Activated CD4-positive, alpha-beta T cell treated with anti-CD3 and anti-CD28 coated beads, Interleukin-10, Interleukin-2, amounts not matched to agents 100 ng/mL and 50 ng/mL, durations not matched to agents 16 hours and 8 hours (primary cell): ENCODE measurements around the gene LMBRD1.
"Not testable (repeated sequence)": the region's sequence is repeated elsewhere in the genome, so short reads cannot be mapped to it uniquely, and the experiment has no call there.

Experiments used
- DNase-seq: peaks from one replicate; pipeline ENCODE4 v3.0.0-alpha.2; 2020

LMBRD1 gene

GRCh38 chr6:69732640-69733039, 64.2 kb downstream of the LMBRD1 start:
- DNase-seq: peak; percentile 2

- DNase-seq: no peak
Measured at GRCh38 chr6:69732045-69732444, 64.8 kb downstream of the LMBRD1 start.

DNA sequence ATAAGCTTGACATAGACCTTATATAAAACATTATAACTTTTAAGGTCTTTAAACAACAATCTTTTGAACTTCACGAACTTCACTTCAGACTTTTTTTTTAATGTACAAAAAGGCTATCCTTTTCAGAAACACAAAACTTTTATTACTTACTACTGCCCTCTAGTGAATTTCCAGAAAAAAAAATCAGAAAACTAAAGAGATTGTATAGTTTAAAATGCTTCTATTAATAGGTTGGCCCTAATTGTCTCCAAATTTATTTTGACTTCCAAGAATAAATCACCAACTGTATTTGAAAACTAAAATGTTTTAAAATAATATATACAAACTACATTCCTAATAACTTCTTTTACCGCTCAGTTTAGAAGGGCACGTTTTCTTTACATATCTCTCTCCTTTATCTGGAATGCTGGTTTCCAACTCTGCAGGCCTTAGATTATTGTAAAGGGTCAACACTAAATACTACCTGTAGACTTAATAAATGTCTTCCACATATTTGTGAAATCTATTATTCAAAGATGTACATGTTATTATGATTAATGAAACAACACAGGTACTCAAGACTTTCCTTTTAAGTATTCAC, 66.8 kb downstream of the LMBRD1 start:
- no peak for DNase-seq

DNA sequence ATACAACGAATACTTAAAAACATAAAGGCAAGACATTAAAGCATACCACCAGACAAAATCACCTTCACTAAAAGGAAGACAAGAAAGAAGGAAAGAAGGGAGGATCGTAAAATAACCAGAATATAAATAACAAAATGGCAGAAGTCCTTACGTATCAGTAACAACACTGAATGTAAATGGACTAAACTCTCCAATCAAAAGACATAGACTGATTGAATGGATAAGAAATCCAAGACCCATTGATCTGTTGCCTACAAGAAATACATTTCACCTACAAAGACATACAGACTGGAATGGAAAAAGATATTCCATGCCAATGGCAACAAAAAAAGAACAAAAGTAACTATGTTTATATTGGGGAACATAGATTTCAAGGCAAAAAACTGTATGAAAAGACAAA, 74.1 kb downstream of the LMBRD1 start:
- DNase-seq: no peak

DNA sequence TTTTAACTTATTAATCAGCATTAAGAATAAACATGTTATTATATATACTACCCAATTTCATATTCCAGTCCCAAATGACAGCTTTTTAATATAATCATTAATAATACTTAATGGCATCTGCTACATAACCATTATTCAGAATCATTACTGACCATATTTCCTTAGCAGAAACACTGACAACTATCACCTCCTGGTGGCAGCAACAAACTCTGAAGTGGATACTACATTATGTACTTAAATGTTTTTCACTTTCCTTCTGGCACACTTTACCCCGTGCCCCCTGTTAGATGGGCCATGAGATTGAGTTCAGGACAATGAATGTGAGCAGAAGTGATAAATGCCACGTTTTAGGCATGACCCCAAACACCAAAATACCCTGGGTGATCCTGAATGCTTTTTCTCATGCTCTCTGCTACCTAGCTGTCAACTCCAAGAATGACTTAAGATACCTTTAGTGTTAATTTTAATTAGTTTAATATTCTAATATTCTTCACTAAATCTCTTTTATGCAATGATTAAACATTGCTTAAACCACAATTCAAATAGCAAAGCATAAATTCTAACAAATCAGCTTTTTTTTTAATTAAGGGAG, 77.1 kb downstream of the LMBRD1 start:
- DNase-seq: peak; percentile 4

- no peak for DNase-seq
Measured at GRCh38 chr6:69706724-69707123, 90.1 kb downstream of the LMBRD1 start.

GRCh38 chr6:69705954-69706353, 90.9 kb downstream of the LMBRD1 start:
- no peak for DNase-seq

DNA sequence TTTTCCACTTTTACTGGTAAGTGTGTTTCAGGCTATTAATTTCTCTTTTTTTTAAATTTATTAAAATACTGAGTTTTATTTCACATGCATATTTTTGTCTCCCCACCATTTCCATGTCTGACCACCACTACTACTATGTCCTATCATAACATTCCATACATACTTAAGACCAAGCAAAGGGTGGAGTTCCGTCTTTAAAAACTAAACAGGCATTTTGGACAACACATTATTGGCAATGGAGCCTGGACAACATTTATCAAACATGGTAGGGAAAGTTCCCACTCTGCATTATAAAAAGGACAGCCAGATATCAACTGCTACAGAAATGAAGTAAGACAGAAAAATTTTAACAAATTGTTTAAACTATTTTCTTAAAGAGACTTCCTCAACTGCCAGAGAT, 91.9 kb downstream of the LMBRD1 start:
- DNase-seq: no peak

- no peak for DNase-seq
Measured at GRCh38 chr6:69699655-69700054, 97.2 kb downstream of the LMBRD1 start.

DNA sequence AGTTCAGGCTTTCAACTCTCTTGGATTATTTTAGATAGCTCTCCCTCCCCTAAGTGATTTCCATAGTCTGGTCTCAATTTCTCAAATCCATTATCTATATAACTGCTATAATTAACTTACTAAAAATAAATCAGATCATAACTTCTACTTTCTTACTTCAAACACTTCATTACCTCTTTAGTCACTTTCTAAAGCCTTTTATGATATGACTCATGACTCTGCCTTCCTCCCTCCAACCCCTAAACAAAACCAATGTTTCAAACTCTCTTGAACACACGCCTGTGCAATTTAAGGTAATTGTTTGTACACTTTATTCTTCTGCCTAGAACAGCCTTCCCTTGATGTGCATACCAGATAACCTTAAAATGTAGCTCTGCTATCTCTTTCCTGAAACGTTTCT, 100.5 kb downstream of the LMBRD1 start:
- DNase-seq: peak; percentile 24

DNA sequence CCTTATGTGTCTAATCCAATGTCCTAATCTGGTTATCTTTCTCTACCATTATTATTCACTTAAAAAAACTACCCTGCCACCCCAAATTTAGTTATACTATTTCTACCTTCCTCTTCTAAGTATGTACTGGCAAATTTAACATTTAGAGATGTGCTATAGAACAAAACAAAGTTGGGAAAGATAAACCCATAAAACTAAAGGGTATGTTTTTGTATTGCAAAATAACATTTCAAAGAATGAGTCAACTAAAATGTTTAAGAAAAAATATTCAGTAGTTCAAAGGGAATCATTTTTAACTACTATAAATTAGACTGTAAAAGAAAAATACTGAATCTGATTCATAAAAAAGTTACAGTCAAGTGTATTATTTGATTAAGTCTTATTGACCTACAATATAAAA, 103.0 kb downstream of the LMBRD1 start:
- no peak for DNase-seq

DNA sequence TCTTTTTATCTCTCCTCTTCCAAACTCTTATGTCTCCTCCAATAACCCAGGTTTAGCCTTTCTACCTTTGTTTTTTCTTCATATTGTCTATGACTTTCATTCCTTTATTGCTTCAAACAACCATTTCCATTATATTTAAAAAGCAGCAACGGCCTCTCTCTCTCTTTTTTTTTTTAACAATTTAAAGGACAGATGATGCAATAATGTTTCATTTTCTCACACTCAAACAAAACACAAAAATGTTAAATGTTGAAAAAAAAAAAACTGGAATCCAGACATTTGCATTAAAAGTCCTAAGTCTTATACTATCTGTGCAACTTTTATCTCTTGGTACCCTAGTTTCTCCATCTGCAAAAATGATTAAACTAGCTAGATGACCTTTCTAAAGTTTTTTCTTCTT, 105.8 kb downstream of the LMBRD1 start:
- no peak for DNase-seq

- DNase-seq: no peak
Measured at GRCh38 chr6:69680302-69680701, 116.5 kb downstream of the LMBRD1 start.

GRCh38 chr6:69673298-69673697, 123.5 kb downstream of the LMBRD1 start:
- no peak for DNase-seq

DNA sequence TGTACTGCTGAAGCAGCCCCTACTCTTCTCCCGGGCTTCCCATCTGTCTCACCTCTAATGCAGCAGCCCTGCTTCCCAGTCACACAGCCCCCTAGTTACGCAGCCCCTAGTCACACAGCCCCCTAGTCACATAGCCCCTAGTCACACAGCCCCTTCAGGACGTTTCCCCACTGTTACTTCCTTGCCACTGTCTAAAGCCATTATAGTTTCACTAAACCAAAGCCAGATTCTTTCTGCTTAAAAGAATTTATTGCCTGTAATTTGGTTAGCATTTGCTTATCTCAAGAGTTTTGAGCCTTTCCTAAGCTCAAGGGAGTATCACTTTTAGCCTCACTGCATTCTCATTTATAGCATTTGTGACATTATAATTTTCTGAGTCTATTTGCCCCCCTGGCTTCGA, 127.9 kb downstream of the LMBRD1 start:
- DNase-seq: no peak

GRCh38 chr6:69666779-69667178, 130.0 kb downstream of the LMBRD1 start:
- not testable (repeated sequence) for DNase-seq

DNA sequence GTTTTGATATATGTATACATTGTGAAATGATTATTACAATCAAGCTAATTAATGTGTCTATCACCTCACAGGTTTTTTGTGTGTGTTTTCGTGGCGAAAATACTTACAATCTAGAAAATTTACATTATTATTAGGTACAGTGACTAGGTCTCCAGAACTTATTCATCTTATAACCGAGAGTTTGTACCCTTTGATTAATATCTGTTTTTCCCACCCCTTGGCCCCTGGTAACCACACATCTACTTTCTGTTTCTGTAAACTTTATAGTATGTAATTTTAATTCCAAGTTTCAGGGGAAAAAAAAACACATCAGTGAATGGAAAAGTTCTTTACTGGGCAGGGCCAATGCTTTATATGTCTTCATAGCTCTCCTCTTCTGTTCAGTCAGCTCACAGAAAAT, 131.4 kb downstream of the LMBRD1 start:
- DNase-seq: no peak

DNA sequence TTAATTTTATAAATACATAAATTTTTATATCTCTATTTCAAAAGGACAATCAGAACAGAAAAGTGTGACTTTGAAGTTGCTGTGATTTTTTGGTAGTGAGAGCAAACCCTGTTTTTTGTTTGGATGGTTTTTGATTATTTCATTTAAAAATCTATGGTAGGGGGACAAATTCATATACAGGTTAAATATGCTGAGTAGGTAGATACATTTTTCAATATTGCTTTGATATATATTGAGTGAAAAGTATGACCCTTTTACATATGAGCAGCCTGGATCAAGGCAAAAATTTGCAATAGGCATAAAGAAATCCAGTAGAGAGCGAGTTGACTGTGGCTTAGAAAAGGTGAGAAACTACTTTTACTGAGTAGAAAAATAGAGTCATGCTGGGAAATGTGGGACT, 132.3 kb downstream of the LMBRD1 start:
- no peak for DNase-seq

- DNase-seq: no peak
Measured at GRCh38 chr6:69663215-69663614, 133.6 kb downstream of the LMBRD1 start.

GRCh38 chr6:69650703-69651102, 146.1 kb downstream of the LMBRD1 start:
- DNase-seq: no peak

- DNase-seq: no peak
Measured at GRCh38 chr6:69647726-69648125, 149.1 kb downstream of the LMBRD1 start.

GRCh38 chr6:69643688-69644087, 153.1 kb downstream of the LMBRD1 start:
- no peak for DNase-seq

DNA sequence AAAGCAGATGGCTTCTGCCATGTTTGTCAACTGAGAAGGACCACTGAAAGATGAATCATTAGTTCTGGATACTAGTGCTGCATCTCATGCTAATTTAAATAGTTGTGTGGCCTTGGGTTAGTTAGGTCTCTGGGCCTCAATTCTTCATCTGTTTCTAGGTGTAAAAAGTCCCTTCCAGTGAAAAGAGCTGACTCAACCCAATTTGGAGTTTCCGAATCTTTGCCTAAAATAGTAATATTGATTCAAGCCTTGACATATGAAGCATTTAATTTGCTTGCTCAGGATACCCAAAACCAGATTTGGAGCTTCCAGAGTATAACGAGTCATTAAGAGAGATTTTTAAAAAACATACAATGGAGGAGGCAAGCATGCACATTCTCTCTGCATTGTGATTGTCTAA, 163.9 kb downstream of the LMBRD1 start:
- no peak for DNase-seq

DNA sequence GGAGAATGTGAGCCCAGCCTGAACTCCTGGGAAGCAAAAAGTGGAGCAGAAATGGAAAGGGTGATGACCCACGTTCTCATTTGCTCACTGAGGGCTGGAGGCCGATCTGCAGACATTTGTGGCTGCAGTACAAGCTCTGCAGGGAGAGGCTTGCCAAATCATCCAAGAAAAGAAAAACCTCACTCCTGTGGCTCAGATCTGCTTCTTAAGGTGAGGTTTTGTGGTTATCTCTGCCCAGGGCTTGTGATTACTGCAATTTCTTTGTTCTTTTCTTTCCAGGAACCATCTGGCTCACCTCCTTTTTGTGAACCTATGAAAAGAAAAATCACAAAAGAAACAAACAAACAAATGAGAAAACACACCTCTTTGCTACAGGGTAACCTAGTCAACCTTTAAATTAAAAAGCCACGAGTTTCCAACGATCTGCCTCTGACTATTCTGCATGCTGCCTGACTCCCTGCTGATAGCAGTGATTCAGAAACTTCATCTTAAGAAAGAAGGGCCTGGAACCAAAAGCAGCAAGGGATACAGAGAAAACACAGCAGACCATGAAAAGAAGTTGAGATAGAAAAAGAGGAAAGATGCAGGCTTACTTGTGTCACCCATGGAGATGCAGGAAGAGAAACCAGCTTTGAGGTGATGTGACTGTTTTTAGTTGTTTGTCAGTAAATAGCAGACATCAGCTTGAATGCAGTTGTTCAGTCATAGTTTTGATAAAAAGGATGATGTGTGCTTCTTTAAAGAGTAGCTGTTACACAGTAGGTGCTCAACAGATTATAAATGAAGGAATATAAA, 165.1 kb downstream of the LMBRD1 start:
- peak; percentile 8 for DNase-seq

GRCh38 chr6:69630767-69631166, 166.0 kb downstream of the LMBRD1 start:
- no peak for DNase-seq
